OCI-LY3 (cell line): ENCODE measurements around the gene SLC44A1.

Experiments used
- H2AFZ ChIP-seq: fragments of 200-600, 300-600 bp; shearing (Covaris generic); 2 replicates; pipeline ENCODE4 v1.6.0; 2014; ENCODE audit warnings: antibody characterized with exemption, low read depth, low read length
- H3K27ac ChIP-seq: fragments of 200-600, 300-600 bp; sonication (generic); 2 replicates; pipeline ENCODE4 v1.5.1; 2014; ENCODE audit warnings: mild to moderate bottlenecking, low read length, moderate library complexity, mixed read lengths
- H3K27me3 ChIP-seq: fragments of 200-600, 300-600 bp; sonication (generic); 2 replicates; pipeline ENCODE4 v1.6.1; 2014; ENCODE audit warnings: low read depth, low read length, mixed read lengths
- H3K36me3 ChIP-seq: fragments of 200-600, 300-600 bp; sonication (generic); replicated peaks from 2 replicates; pipeline ENCODE3; 2014; ENCODE audit warnings: low read depth, low read length, mixed read lengths
- H3K4me1 ChIP-seq: fragments of 300-600, 200-600 bp; sonication (generic); 2 replicates; pipeline ENCODE4 v1.6.1; 2014; ENCODE audit warnings: low read length, mixed read lengths
- H3K4me2 ChIP-seq: fragments of 200-600, 300-600 bp; sonication (generic); 2 replicates; pipeline ENCODE4 v1.6.1; 2014; ENCODE audit warnings: low read length, mixed read lengths
- H3K4me3 ChIP-seq: fragments of 300-600, 200-600 bp; sonication (generic); 2 replicates; pipeline ENCODE4 v1.5.1; 2014; ENCODE audit warnings: antibody characterized with exemption, mild to moderate bottlenecking, low read length, moderate library complexity
- H3K79me2 ChIP-seq: fragments of 300-600, 200-600 bp; shearing (Covaris generic); 2 replicates; pipeline ENCODE4 v1.6.1; 2014; ENCODE audit warnings: mild to moderate bottlenecking, low read length, mixed read lengths
- H3K9ac ChIP-seq: fragments of 300-600, 200-600 bp; shearing (Covaris generic); 2 replicates; pipeline ENCODE4 v1.6.0; 2014; ENCODE audit warnings: mild to moderate bottlenecking, low read length, moderate library complexity
- H3K9me3 ChIP-seq: fragments of 200-600, 300-600 bp; shearing (Covaris generic); 2 replicates; pipeline ENCODE4 v1.6.1; 2014; ENCODE audit warnings: low read length, mixed read lengths; ENCODE audit not compliant: insufficient read depth
- H4K20me1 ChIP-seq: fragments of 200-600, 300-600 bp; sonication (generic); 2 replicates; pipeline ENCODE4 v1.6.1; 2016; ENCODE audit warnings: low read length, mixed read lengths; ENCODE audit not compliant: insufficient read depth
- EZH2phosphoT487 ChIP-seq: fragments of 200-600 bp; shearing (Covaris generic); IDR thresholded peaks from 2 replicates; pipeline ENCODE4 v1.6.1; 2018; ENCODE audit warnings: antibody characterized with exemption, mixed run types, low read depth
- TF ChIP-seq, protein P1 (sequence below): fragments of 200-600, 300-600 bp; sonication (generic); IDR thresholded peaks from 2 replicates; pipeline ENCODE4 v1.5.1; 2014; ENCODE audit warnings: antibody characterized with exemption, low read length, low read depth

The SLC44A1 gene

GRCh38 chr9:105390871-105391270 is 146.4 kb downstream of the SLC44A1 start:
- no peaks in the 10 kb centered on the region for H3K9me3 ChIP-seq
- H3K27ac ChIP-seq = no peak overlapping the region
- no peak overlapping the region for H3K4me3 ChIP-seq
- peaks cover 11% of the 10 kb centered on the region for H3K4me1 ChIP-seq
- H3K36me3 ChIP-seq = peaks cover 7% of the 10 kb centered on the region
- H4K20me1 ChIP-seq = no peaks in the 10 kb centered on the region
- TF ChIP-seq, protein P1, sequence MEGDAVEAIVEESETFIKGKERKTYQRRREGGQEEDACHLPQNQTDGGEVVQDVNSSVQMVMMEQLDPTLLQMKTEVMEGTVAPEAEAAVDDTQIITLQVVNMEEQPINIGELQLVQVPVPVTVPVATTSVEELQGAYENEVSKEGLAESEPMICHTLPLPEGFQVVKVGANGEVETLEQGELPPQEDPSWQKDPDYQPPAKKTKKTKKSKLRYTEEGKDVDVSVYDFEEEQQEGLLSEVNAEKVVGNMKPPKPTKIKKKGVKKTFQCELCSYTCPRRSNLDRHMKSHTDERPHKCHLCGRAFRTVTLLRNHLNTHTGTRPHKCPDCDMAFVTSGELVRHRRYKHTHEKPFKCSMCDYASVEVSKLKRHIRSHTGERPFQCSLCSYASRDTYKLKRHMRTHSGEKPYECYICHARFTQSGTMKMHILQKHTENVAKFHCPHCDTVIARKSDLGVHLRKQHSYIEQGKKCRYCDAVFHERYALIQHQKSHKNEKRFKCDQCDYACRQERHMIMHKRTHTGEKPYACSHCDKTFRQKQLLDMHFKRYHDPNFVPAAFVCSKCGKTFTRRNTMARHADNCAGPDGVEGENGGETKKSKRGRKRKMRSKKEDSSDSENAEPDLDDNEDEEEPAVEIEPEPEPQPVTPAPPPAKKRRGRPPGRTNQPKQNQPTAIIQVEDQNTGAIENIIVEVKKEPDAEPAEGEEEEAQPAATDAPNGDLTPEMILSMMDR = no peak
- TF ChIP-seq EZH2phosphoT487 = no peak
- no peak overlapping the region for H3K4me2 ChIP-seq
- no peaks in the 10 kb centered on the region for H3K79me2 ChIP-seq
- H2AFZ ChIP-seq = no peak overlapping the region
- H3K9ac ChIP-seq = no peak overlapping the region
- no peaks in the 10 kb centered on the region for H3K27me3 ChIP-seq

GRCh38 chr9:105391288-105391687 is 146.8 kb downstream of the SLC44A1 start:
- Histone ChIP-seq H3K4me2 (no peak overlapping the region), H3K27ac (no peak overlapping the region), H3K4me3 (no peak overlapping the region), H3K9me3 (no peaks in the 10 kb centered on the region), H3K79me2 (no peaks in the 10 kb centered on the region), H4K20me1 (no peaks in the 10 kb centered on the region), H3K36me3 (peaks cover 5% of the 10 kb centered on the region), H3K9ac (no peak overlapping the region), H3K4me1 (peaks cover 8% of the 10 kb centered on the region), H3K27me3 (no peaks in the 10 kb centered on the region), H2AFZ (no peak overlapping the region)
- TF ChIP-seq, protein P1 = no peak
- TF ChIP-seq EZH2phosphoT487 = no peak

- Histone ChIP-seq H3K36me3 (no peaks in the 10 kb centered on the region), H3K4me2 (no peak overlapping the region), H3K9me3 (no peaks in the 10 kb centered on the region), H3K27me3 (no peaks in the 10 kb centered on the region), H3K9ac (no peak overlapping the region), H2AFZ (no peak overlapping the region), H3K79me2 (no peaks in the 10 kb centered on the region), H3K27ac (no peak overlapping the region), H3K4me1 (peaks cover 8% of the 10 kb centered on the region), H3K4me3 (no peak overlapping the region), H4K20me1 (no peaks in the 10 kb centered on the region)
- TF ChIP-seq EZH2phosphoT487 = no peak
Measured at GRCh38 chr9:105392531-105392930, 148.1 kb downstream of the SLC44A1 start.

DNA sequence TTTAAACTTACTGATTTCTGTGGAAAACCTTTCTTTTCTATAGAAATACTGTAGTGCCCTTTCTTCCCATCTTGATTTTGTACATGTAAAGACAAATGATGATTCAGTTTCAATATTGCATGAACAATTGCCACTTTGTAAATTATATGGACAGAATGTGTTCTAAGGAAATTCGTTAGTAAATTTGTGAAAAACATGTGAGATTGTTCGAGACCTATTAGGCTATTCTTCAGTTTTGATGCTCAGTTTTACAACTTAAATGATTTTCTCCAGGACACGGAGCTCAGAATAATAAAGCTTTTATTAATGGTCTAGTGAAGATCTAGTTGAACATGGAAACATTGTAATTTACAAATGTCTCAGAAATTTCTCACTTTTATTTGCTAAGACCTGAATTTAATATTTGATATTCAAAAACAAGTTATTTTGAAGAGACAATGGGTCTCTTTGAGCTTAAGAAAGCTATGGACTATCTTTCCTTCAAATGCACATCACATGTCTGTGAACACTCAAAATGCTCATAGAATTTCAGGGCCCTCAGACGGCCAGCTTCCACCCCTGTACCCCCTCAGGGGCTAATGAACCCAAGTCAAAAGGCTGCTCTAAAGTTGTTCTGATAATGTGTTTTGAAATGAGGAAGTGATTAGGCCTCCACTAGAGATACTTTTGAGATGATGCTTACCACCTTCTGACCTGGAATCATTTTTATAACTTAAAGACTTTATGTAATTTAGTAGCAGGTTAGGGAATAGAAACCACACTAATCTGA is 149.3 kb downstream of the SLC44A1 start:
- no peaks in the 10 kb centered on the region for H4K20me1 ChIP-seq
- no peaks in the 10 kb centered on the region for H3K27me3 ChIP-seq

More for the DNA sequence above, 149.3 kb downstream of the SLC44A1 start:
- no peaks in the 10 kb centered on the region for H3K79me2 ChIP-seq
- no peak overlapping the region for H2AFZ ChIP-seq
- H3K4me3 ChIP-seq = no peak overlapping the region
- H3K9me3 ChIP-seq = no peaks in the 10 kb centered on the region
- peaks cover 8% of the 10 kb centered on the region for H3K4me1 ChIP-seq
- no peak overlapping the region for H3K9ac ChIP-seq
- TF ChIP-seq, protein P1 = no peak
- TF ChIP-seq EZH2phosphoT487 = no peak
- H3K4me2 ChIP-seq = no peak overlapping the region
- no peak overlapping the region for H3K27ac ChIP-seq
- no peaks in the 10 kb centered on the region for H3K36me3 ChIP-seq
